Lower lobe of right lung (tissue), 2 donors: ENCODE results near the gene SMIM28. TPM values are rescaled to one million over a fixed set of nuclear protein-coding genes. Genes with fewer than 3 reads are reported as not detected.

Source experiments
- ATAC-seq, 2 donors: fragments of 200-7000 bp; cut with Tn5 transposase; one replicate each; pipeline ENCODE4 v1.9.1; 2020 to 2022; ENCODE audit warnings: mild to moderate bottlenecking in 2 of 2, moderate library complexity in 2 of 2
- DNase-seq: peaks from one replicate; pipeline ENCODE4 v3.0.0-alpha.2; 2020
- H3K27ac ChIP-seq: fragments of 200-600 bp; one replicate; pipeline ENCODE4 v1.8.0; 2022
- H3K27me3 ChIP-seq: fragments of 200-600 bp; one replicate; pipeline ENCODE4 v1.8.0; 2022; ENCODE audit warnings: low read depth
- H3K36me3 ChIP-seq: fragments of 200-600 bp; one replicate; pipeline ENCODE4 v1.8.0; 2022; ENCODE audit warnings: mild to moderate bottlenecking
- H3K4me1 ChIP-seq: fragments of 200-600 bp; one replicate; pipeline ENCODE4 v1.8.0; 2022
- H3K4me3 ChIP-seq: fragments of 200-600 bp; one replicate; pipeline ENCODE4 v1.8.0; 2022; ENCODE audit warnings: mild to moderate bottlenecking
- H3K9me3 ChIP-seq: fragments of 200-600 bp; one replicate; pipeline ENCODE4 v1.8.0; 2022
- intact Hi-C: fragments of 100-400 bp; cut with DNase I; formaldehyde crosslinking; loops from one replicate; pipeline ENCODE4 v1.11.0; 2022
- total RNA-seq: library from RNA; stranded (reverse); fragmentation: NEBNext Ultra II Directional; extraction: Animal tissue kit (Norgen Biotek cat#: 25700); gene quantifications from one replicate; pipeline ENCODE4 v1.2.1, GENCODE V29; 2021
- TF ChIP-seq, protein P1 (sequence below): fragments of 200-600 bp; IDR thresholded peaks from one replicate; pipeline ENCODE4 v1.8.0; 2022; ENCODE audit warnings: antibody characterized with exemption, mild to moderate bottlenecking
- donor health status: DM: no; HTN: yes; CAD: no; lungs with severe emphysema.

SMIM28 gene
- total RNA-seq, 1 donor from 2014 or later = not detected

GRCh38 chr6:138429761-138430160, 52.1 kb downstream of the SMIM28 start:
- H3K4me1 ChIP-seq = peaks cover 20% of the 10 kb centered on the region
- DNase-seq (no peak), ATAC-seq (no peak)
- TF ChIP-seq, protein P1, sequence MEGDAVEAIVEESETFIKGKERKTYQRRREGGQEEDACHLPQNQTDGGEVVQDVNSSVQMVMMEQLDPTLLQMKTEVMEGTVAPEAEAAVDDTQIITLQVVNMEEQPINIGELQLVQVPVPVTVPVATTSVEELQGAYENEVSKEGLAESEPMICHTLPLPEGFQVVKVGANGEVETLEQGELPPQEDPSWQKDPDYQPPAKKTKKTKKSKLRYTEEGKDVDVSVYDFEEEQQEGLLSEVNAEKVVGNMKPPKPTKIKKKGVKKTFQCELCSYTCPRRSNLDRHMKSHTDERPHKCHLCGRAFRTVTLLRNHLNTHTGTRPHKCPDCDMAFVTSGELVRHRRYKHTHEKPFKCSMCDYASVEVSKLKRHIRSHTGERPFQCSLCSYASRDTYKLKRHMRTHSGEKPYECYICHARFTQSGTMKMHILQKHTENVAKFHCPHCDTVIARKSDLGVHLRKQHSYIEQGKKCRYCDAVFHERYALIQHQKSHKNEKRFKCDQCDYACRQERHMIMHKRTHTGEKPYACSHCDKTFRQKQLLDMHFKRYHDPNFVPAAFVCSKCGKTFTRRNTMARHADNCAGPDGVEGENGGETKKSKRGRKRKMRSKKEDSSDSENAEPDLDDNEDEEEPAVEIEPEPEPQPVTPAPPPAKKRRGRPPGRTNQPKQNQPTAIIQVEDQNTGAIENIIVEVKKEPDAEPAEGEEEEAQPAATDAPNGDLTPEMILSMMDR = no peak
- H3K27ac ChIP-seq = no peak overlapping the region
- intact Hi-C loops = no loop called here
- H3K36me3 ChIP-seq = peaks cover 37% of the 10 kb centered on the region
- H3K9me3 ChIP-seq = no peaks in the 10 kb centered on the region
- H3K4me3 ChIP-seq = no peak overlapping the region
- no peaks in the 10 kb centered on the region for H3K27me3 ChIP-seq

- no peak for DNase-seq
- peaks cover 37% of the 10 kb centered on the region for H3K36me3 ChIP-seq
- no peaks in the 10 kb centered on the region for H3K9me3 ChIP-seq
- peak in 1 of 2 donors; percentile 18 for ATAC-seq
- no peaks in the 10 kb centered on the region for H3K27me3 ChIP-seq
- TF ChIP-seq, protein P1 = no peak
- no peak overlapping the region for H3K27ac ChIP-seq
- H3K4me3 ChIP-seq = no peak overlapping the region
- intact Hi-C loops = no loop called here
- H3K4me1 ChIP-seq = peaks cover 27% of the 10 kb centered on the region
Observed at GRCh38 chr6:138430361-138431145, 52.8 kb downstream of the SMIM28 start.

- H3K9me3 ChIP-seq = no peaks in the 10 kb centered on the region
- peaks cover 37% of the 10 kb centered on the region for H3K36me3 ChIP-seq
- H3K4me1 ChIP-seq = peaks cover 27% of the 10 kb centered on the region
- DNase-seq = peak; percentile 51
- TF ChIP-seq, protein P1 = no peak
- intact Hi-C loops = no loop called here
- H3K27me3 ChIP-seq = no peaks in the 10 kb centered on the region
- ATAC-seq = peak; percentile 35 to 70
- no peak overlapping the region for H3K4me3 ChIP-seq
- H3K27ac ChIP-seq = no peak overlapping the region
Observed at GRCh38 chr6:138431256-138432062, 53.8 kb downstream of the SMIM28 start.

DNA sequence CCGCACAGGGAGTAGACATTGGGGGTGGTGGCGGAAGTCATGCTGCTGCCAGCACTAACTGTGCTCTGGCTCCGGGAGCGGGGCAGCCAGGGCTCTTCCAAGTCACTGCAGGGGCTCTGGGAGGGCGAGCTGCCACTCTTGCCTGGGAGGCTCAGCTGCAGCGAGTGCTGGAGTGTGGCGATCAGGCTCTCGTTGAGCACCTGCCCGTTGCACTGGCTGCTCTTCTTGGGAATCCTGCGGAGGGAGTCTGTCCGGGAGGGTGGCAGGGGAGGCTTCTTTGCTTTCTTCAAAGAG, 54.3 kb downstream of the SMIM28 start:
- H3K9me3 ChIP-seq = no peaks in the 10 kb centered on the region
- DNase-seq = no peak
- TF ChIP-seq, protein P1 = no peak
- no peaks in the 10 kb centered on the region for H3K27me3 ChIP-seq
- H3K4me1 ChIP-seq = peaks cover 27% of the 10 kb centered on the region
- no peak overlapping the region for H3K4me3 ChIP-seq
- ATAC-seq = no peak
- intact Hi-C loops = no loop called here
- H3K36me3 ChIP-seq = peaks cover 37% of the 10 kb centered on the region
- no peak overlapping the region for H3K27ac ChIP-seq

Other genes with a start within 250 kb of the SMIM28 start
- gene ARFGEF3, start 216.0 kb upstream of the SMIM28 start, total RNA-seq = 33.8 TPM
- gene PBOV1, start 159.4 kb upstream of the SMIM28 start, total RNA-seq = not detected
- 38.6 TPM for gene HEBP2, start 26.3 kb downstream of the SMIM28 start, total RNA-seq
- 63.7 TPM for gene NHSL1, start 121.6 kb downstream of the SMIM28 start, total RNA-seq